Testis (tissue), 2 donors: Measurements from ENCODE around the gene PHF21A.

Experiments used
- CTCF ChIP-seq, 3 experiments: fragments of 450-650 bp in 2 of 3; fragments of 200-600 bp in 1 of 3; sonication (generic) in 1 of 3; IDR thresholded peaks; one replicate each; pipeline ENCODE4 v1.5.1; 2016 to 2019; ENCODE audit warnings: antibody characterized with exemption in 3 of 3, mild to moderate bottlenecking in 2 of 3, moderate library complexity in 1 of 3
- POLR2A ChIP-seq: fragments of 450-650 bp; IDR thresholded peaks from one replicate; pipeline ENCODE4 v1.6.1; 2017; ENCODE audit warnings: antibody characterized with exemption, mild to moderate bottlenecking, moderate library complexity

- TF ChIP-seq CTCF (IDR thresholded peaks at IDR 0.05) = no peak
- no peak for TF ChIP-seq POLR2A
These were observed 12.8 kb upstream of the PHF21A start for GRCh38 chr11:46134061-46134460.
